Breast epithelium (tissue), 4 donors: ENCODE data around the gene CIAO2B. TPM values are rescaled to one million over a fixed set of nuclear protein-coding genes. Genes with fewer than 3 reads are reported as not detected.

Experiments used
- DNase-seq, 2 donors: peaks; one replicate each; pipeline ENCODE4 v3.0.0-alpha.2; 2019; ENCODE audit warnings: low spot score in 2 of 2
- H3K27ac ChIP-seq, 2 donors: fragments of 200-600 bp; sonication (generic) in 1 of 2; one replicate each; pipeline ENCODE4 v1.5.1; 2016 to 2019; ENCODE audit warnings: mild to moderate bottlenecking in 1 of 2
- H3K27me3 ChIP-seq, 2 donors: fragments of 200-600 bp; sonication (generic) in 1 of 2; one replicate each; pipeline versions ENCODE4 v1.5.1 to v1.6.0; 2017 to 2019; ENCODE audit warnings: control low read depth in 1 of 2, mild to moderate bottlenecking in 1 of 2
- H3K36me3 ChIP-seq: fragments of 200-600 bp; one replicate; pipeline ENCODE4 v1.5.1; 2019
- H3K4me1 ChIP-seq, 2 donors: fragments of 200-600 bp; sonication (generic); one replicate each; pipeline ENCODE4 v1.5.1; 2016 to 2019; ENCODE audit warnings: control low read depth in 1 of 2
- H3K4me3 ChIP-seq, 3 donors: fragments of 200-600 bp; sonication (generic); 1 replicate in 2 of 3; 2 replicates in 1 of 3; pipeline ENCODE4 v1.5.1; 2016 to 2019; ENCODE audit warnings: mild to moderate bottlenecking in 3 of 3, moderate library complexity in 2 of 3
- H3K9me3 ChIP-seq, 2 donors: fragments of 200-600 bp; sonication (generic) in 1 of 2; one replicate each; pipeline ENCODE4 v1.5.1; 2016 to 2019; ENCODE audit warnings: control low read depth in 1 of 2
- POLR2A ChIP-seq: fragments of 450-650 bp; IDR thresholded peaks from one replicate; pipeline ENCODE4 v1.6.1; 2016; ENCODE audit warnings: antibody characterized with exemption, mild to moderate bottlenecking, moderate library complexity
- POLR2AphosphoS5 ChIP-seq, 3 donors: sonication (generic); formaldehyde crosslinking; IDR thresholded peaks; one replicate each; pipeline ENCODE4 v1.6.1; 2017; ENCODE audit warnings: antibody characterized with exemption in 3 of 3
- intact Hi-C: fragments of 100-400 bp; cut with DNase I; formaldehyde crosslinking; loops from one replicate; pipeline ENCODE4 v1.15.1; 2023; ENCODE audit warnings: low total_unique reads
- total RNA-seq, 3 donors: library from RNA; depleted of rRNA; stranded (reverse); fragments of >200 nt; gene quantifications; one replicate each; pipeline ENCODE4 v1.1.0, GENCODE V29; 2016
- TF ChIP-seq, protein P1 (sequence below), 3 donors: fragments of 450-650 bp; IDR thresholded peaks; one replicate each; pipeline ENCODE4 v1.5.1; 2016 to 2017; ENCODE audit warnings: antibody characterized with exemption in 3 of 3, mild to moderate bottlenecking in 3 of 3, moderate library complexity in 3 of 3

CIAO2B gene
- total RNA-seq, 3 donors from 2014 or later = 45.7 to 77.3 (median 65.4) TPM

DNA sequence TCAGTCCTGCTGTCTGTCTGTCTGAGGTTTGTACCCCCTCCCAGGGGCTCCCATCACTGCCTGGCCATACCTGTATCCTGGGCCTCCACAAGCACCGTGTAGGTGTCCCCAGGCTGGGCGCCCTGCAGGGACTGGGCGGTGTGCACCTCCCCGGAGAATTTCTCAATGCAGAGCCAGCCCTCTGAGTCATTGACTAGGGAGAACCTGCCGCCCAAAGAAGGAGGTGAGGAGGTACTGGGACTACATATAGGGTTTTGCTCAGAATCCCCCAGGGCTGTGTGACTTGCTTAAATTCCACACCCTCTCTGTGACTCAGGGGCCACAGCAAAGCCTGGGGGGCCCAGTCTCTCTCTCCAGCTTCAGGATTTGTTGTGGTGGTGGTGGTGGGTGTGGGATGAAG, 23.1 kb downstream of the CIAO2B start:
- no peaks in the 10 kb centered on the region for H3K36me3 ChIP-seq
- no peak for TF ChIP-seq POLR2AphosphoS5 (IDR thresholded peaks at IDR 0.05)
- no peak for DNase-seq

DNA sequence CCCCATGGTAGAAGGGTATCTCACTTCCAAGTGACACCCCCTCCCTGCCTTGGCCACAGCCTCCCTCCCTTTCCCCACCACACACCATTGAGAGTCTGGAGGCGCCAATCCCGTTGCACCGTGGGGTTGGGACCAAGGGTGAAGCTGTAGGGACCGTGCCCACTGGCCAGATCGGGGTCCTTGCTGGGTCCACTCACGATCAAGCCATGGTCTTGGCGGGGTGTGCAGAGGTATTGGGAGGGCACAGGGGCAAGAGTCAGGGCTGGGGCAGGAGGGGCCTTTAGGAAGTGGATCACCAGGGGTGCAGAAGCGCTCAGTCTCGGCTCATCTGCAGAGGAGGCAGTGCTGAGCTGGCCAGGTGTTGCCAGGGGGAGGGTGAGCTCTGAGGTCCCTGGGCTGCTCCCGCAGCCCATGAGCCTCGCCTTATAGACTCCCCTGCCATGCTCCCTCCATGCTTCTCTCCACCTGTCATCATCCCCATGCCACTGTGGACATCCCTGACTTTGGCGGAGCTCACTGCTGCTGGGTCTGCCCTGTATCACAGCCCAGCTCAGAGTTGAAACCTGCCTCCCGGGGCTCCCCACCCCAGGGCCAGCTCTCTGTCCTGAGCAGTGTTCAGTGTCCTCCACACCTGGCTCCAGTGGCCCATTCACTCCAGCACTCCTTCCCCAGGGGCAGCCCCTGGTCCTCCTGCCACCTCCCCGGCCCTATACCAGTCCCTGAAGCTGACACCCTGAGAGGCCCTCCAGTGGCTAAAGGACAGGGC, 23.8 kb downstream of the CIAO2B start:
- TF ChIP-seq, protein P1, sequence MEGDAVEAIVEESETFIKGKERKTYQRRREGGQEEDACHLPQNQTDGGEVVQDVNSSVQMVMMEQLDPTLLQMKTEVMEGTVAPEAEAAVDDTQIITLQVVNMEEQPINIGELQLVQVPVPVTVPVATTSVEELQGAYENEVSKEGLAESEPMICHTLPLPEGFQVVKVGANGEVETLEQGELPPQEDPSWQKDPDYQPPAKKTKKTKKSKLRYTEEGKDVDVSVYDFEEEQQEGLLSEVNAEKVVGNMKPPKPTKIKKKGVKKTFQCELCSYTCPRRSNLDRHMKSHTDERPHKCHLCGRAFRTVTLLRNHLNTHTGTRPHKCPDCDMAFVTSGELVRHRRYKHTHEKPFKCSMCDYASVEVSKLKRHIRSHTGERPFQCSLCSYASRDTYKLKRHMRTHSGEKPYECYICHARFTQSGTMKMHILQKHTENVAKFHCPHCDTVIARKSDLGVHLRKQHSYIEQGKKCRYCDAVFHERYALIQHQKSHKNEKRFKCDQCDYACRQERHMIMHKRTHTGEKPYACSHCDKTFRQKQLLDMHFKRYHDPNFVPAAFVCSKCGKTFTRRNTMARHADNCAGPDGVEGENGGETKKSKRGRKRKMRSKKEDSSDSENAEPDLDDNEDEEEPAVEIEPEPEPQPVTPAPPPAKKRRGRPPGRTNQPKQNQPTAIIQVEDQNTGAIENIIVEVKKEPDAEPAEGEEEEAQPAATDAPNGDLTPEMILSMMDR (IDR thresholded peaks at IDR 0.05) = no peak
- TF ChIP-seq POLR2AphosphoS5 (IDR thresholded peaks at IDR 0.05) (no peak), POLR2A (no peak)

More for the DNA sequence above, 23.1 kb downstream of the CIAO2B start:
- H3K27me3 ChIP-seq = no peaks in the 10 kb centered on the region
- H3K27ac ChIP-seq = no peak overlapping the region
- no peak overlapping the region for H3K4me3 ChIP-seq
- H3K4me1 ChIP-seq = no peaks in the 10 kb centered on the region
- no peaks in the 10 kb centered on the region for H3K9me3 ChIP-seq
- intact Hi-C loops = no loop called here

DNA sequence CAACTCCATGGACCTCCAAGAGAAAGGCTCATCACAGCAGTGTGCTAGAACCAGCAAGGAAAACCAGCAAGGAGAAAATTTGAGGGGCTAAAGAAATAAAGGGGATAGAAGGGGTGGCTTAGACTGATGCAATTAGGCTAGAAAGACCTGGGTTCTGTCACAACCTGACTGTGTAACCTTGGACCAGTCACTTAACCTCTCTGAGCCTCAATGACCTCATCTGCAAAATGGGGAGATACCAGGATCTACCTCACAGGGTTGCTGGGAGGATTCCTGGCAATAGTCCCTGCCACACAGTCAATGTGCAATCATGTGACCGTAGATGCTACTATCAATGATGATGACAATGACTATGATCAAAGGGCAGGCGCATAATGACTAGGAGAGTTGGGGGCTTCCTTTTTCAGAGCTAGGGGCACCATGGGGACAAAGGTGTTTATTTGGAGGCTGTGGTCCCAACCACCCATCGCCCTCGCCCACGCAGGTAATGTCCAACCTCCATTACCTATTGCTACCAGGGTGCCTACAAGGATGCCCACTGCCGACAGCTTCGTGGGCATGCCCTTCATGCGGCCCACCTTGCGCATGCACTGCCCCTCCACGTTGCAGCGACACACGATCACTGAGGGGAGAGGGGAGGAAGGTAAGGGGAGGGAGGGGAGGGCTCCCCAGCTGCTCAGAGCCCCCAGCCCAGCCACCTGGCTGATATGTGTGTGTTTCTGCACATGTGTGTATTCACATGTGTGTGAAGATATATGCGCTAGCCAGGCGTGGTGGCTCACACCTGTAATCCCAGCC, 25.2 kb downstream of the CIAO2B start:
- TF ChIP-seq POLR2AphosphoS5 (IDR thresholded peaks at IDR 0.05) = no peak
- no peak for TF ChIP-seq POLR2A
- TF ChIP-seq, protein P1 (IDR thresholded peaks at IDR 0.05) = no peak
- intact Hi-C loops = no loop called here
- no peaks in the 10 kb centered on the region for H3K36me3 ChIP-seq

More for the DNA sequence above, 23.8 kb downstream of the CIAO2B start:
- no peaks in the 10 kb centered on the region for H3K27me3 ChIP-seq
- no peaks in the 10 kb centered on the region for H3K9me3 ChIP-seq
- H3K4me3 ChIP-seq = no peak overlapping the region
- DNase-seq = no peak
- no peaks in the 10 kb centered on the region for H3K4me1 ChIP-seq
- intact Hi-C loops = no loop called here
- no peaks in the 10 kb centered on the region for H3K36me3 ChIP-seq
- H3K27ac ChIP-seq = no peak overlapping the region

DNA sequence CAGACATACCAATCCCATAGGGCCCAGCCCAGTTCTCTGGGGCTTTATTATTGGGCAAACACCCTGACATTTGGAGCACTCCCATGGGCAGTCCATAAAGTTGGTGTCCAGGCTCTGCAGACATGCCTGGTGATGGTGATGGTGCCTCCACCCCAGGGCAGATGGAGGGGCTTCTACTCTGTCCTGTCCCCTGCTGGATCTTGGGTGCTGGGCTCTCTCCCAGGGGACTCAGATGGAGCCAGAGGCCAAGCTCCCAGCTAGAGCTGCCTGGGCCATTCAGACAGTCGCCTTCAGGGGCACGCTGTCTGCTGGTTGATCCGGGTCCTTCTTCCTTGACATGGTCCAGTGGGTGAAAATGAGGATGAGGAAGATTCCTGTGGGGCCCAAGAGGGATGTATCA, 26.1 kb downstream of the CIAO2B start:
- intact Hi-C loops = no loop called here
- H3K27me3 ChIP-seq = no peaks in the 10 kb centered on the region
- H3K36me3 ChIP-seq = no peaks in the 10 kb centered on the region
- no peaks in the 10 kb centered on the region for H3K9me3 ChIP-seq
- no peak for DNase-seq
- TF ChIP-seq POLR2AphosphoS5 (IDR thresholded peaks at IDR 0.05) (no peak), POLR2A (no peak)
- TF ChIP-seq, protein P1 (IDR thresholded peaks at IDR 0.05) = no peak
- H3K4me3 ChIP-seq = no peak overlapping the region
- H3K4me1 ChIP-seq = no peaks in the 10 kb centered on the region
- H3K27ac ChIP-seq = peak overlapping the region in 1 of 2 donors; percentile 7

More for the DNA sequence above, 25.2 kb downstream of the CIAO2B start:
- no peak overlapping the region for H3K27ac ChIP-seq
- no peaks in the 10 kb centered on the region for H3K27me3 ChIP-seq
- DNase-seq = no peak
- no peaks in the 10 kb centered on the region for H3K4me1 ChIP-seq
- no peaks in the 10 kb centered on the region for H3K9me3 ChIP-seq
- H3K4me3 ChIP-seq = no peak overlapping the region

DNA sequence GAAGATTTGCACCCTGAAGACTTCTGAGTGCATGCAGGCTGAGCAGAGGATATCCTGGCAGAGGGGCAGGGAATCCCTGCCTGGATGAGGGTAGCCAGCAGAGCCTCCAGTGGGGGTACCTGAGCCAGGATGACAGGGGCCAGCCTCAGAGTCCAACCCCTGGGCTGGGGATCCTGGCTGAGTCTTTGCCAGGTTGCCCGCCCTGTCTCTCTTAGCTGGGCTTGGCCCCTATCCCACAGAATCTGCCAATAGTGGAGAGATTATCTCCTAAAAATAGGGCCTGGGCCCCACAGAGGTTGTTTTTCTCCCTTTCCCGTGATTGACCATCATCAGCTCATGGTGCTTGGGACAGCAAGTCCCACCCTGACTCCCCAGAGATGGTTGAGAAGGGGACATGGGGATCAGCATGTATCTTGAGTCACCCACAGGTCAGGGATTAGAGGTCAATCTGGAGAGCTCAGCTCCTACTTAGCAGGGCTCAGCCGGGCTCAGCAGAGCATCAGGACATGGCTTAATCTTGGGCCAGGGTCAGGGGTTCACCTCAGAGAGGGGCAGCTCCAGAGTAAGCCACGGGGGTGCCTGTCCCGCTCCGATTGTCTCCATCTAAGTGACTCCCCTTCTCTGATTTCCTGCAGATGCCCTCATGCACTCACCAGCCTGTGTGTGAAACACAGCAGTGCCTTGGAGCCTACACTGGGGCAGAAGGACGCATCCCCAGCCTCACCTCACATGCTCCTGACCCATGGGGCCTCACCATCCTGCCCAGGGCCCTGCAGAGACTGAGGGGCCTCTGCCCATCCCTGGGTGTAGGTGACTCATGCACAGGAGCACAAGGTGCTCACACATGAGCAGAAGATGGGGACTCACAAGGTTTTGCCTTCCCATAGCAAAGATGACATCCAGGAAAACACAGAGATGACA, 27.0 kb downstream of the CIAO2B start:
- Histone ChIP-seq H3K36me3 (no peaks in the 10 kb centered on the region), H3K4me1 (no peaks in the 10 kb centered on the region), H3K27ac (peak overlapping the region in 1 of 2 donors; percentile 48), H3K4me3 (no peak overlapping the region), H3K9me3 (no peaks in the 10 kb centered on the region), H3K27me3 (no peaks in the 10 kb centered on the region)
- no peak for DNase-seq
- TF ChIP-seq POLR2AphosphoS5 (IDR thresholded peaks at IDR 0.05) = no peak
- TF ChIP-seq, protein P1 (IDR thresholded peaks at IDR 0.05) = no peak
- no peak for TF ChIP-seq POLR2A
- intact Hi-C loops = no loop called here
